B cell (primary cell): ENCODE results near the gene CAMK4. TPM values are rescaled to one million over a fixed set of nuclear protein-coding genes. Genes with fewer than 3 reads are reported as not detected.

ENCODE experiments used
- ATAC-seq: fragments of 200-7000 bp; cut with Tn5 transposase; one replicate; pipeline ENCODE4 v1.10.0; 2021; ENCODE audit warnings: low read depth, mild to moderate bottlenecking, moderate number of reproducible peaks, moderate library complexity
- CTCF ChIA-PET: fragments of 350-600 bp; sonication (Branson Sonifier 250); formaldehyde crosslinking; loops from one replicate; lab custom pipeline; 2021; ENCODE audit warnings: antibody characterized with exemption, inconsistent platforms; lab: Charles Lee
- POLR2A ChIA-PET: fragments of 350-600 bp; sonication (Branson Sonifier 250); formaldehyde crosslinking; loops from one replicate; lab custom pipeline; 2021; ENCODE audit warnings: antibody characterized with exemption; lab: Charles Lee
- DNase-seq: peaks from one replicate; pipeline ENCODE4 v3.0.0; 2013
- H2AFZ ChIP-seq: 2 replicates; pipeline ENCODE4 v1.6.1; 2012; ENCODE audit warnings: mild to moderate bottlenecking, low read depth, low read length; ENCODE audit not compliant: insufficient read depth, poor library complexity, severe bottlenecking
- H3K27ac ChIP-seq, 2 donors: 1 replicate in 1 of 2; 2 replicates in 1 of 2; pipeline ENCODE4 v1.5.1; 2012 to 2013; ENCODE audit warnings: low read length in 2 of 2, mild to moderate bottlenecking in 2 of 2, moderate library complexity in 1 of 2
- H3K27me3 ChIP-seq, 4 experiments: fragments of 200-600 bp in 1 of 4; sonication (generic) in 1 of 4; replicated peaks in 1 of 4; 1 replicate in 2 of 4; 2 replicates in 2 of 4; pipeline versions ENCODE4 v1.6.1 to v1.7.0; 2013 to 2016; ENCODE audit warnings: low read length in 3 of 4, mild to moderate bottlenecking in 2 of 4, mixed read lengths in 1 of 4, moderate library complexity in 1 of 4; ENCODE audit not compliant: insufficient read depth in 4 of 4, control insufficient read depth in 3 of 4; ENCODE audit errors: control extremely low read depth in 1 of 4
- H3K36me3 ChIP-seq, 2 experiments: replicated peaks in 1 of 2; 1 replicate in 1 of 2; 2 replicates in 1 of 2; pipeline versions ENCODE4 v1.6.1 to v1.7.1; 2013; ENCODE audit warnings: low read length in 1 of 2; ENCODE audit not compliant: insufficient read depth in 2 of 2, control insufficient read depth in 1 of 2; ENCODE audit errors: control extremely low read depth in 1 of 2, extremely low read depth in 1 of 2
- H3K4me1 ChIP-seq, 2 donors: fragments of 200-600 bp in 1 of 2; sonication (generic) in 1 of 2; 1 replicate in 1 of 2; 2 replicates in 1 of 2; pipeline versions ENCODE4 v1.5.1 to v1.6.1; 2013 to 2017; ENCODE audit warnings: low read length in 2 of 2; ENCODE audit not compliant: control insufficient read depth in 2 of 2, insufficient read depth in 2 of 2
- H3K4me2 ChIP-seq: replicated peaks from 2 replicates; pipeline ENCODE3; 2012; ENCODE audit warnings: mild to moderate bottlenecking, low read depth, low read length; ENCODE audit not compliant: poor library complexity, severe bottlenecking
- H3K4me3 ChIP-seq, 5 experiments: fragments of 200-600 bp in 1 of 5; sonication (generic) in 1 of 5; 1 replicate in 3 of 5; 2 replicates in 2 of 5; pipeline versions ENCODE4 v1.5.1 to v1.7.0; 2011 to 2016; ENCODE audit warnings: low read length in 4 of 5, mild to moderate bottlenecking in 4 of 5, low read depth in 2 of 5, control low read depth in 1 of 5, moderate library complexity in 1 of 5; ENCODE audit not compliant: insufficient read depth in 1 of 5; ENCODE audit errors: control extremely low read depth in 1 of 5, extremely low read depth in 1 of 5
- H3K79me2 ChIP-seq: fragments of 200-600 bp; sonication (generic); one replicate; pipeline ENCODE4 v1.6.0; 2016; ENCODE audit warnings: low read length; ENCODE audit not compliant: control insufficient read depth, insufficient read depth
- H3K9ac ChIP-seq: fragments of 200-600 bp; sonication (generic); 2 replicates; pipeline ENCODE4 v1.6.1; 2017; ENCODE audit warnings: mild to moderate bottlenecking, low read length, moderate library complexity
- H3K9me3 ChIP-seq, 3 donors: one replicate each; pipeline versions ENCODE4 v1.6.1 to v1.7.1; 2013; ENCODE audit warnings: low read length in 2 of 3; ENCODE audit not compliant: control insufficient read depth in 2 of 3, insufficient read depth in 1 of 3; ENCODE audit errors: control extremely low read depth in 1 of 3
- H4K20me1 ChIP-seq: 2 replicates; pipeline ENCODE4 v1.6.0; 2012; ENCODE audit warnings: mild to moderate bottlenecking, low read length; ENCODE audit not compliant: insufficient read depth, control insufficient read depth, poor library complexity, severe bottlenecking
- H3K27ac Mint-ChIP-seq: one replicate; pipeline ENCODE4 v1.8.0; 2021; ENCODE audit warnings: mixed read lengths
- H3K27me3 Mint-ChIP-seq: one replicate; pipeline ENCODE4 v1.8.0; 2021; ENCODE audit warnings: mixed read lengths
- H3K4me1 Mint-ChIP-seq: one replicate; pipeline ENCODE4 v1.8.0; 2021; ENCODE audit warnings: mixed read lengths
- H3K4me3 Mint-ChIP-seq: one replicate; pipeline ENCODE4 v1.8.0; 2021; ENCODE audit warnings: mixed read lengths
- H3K9me3 Mint-ChIP-seq: one replicate; pipeline ENCODE4 v1.8.0; 2022; ENCODE audit warnings: mixed read lengths; ENCODE audit not compliant: insufficient read depth
- CTCF ChIP-seq: fragments of 200-600 bp; IDR thresholded peaks from one replicate; pipeline ENCODE4 v1.8.0; 2022; ENCODE audit warnings: antibody characterized with exemption, mild to moderate bottlenecking
- EZH2 ChIP-seq: IDR thresholded peaks from 2 replicates; pipeline ENCODE4 v1.6.1; 2012; ENCODE audit warnings: borderline replicate concordance, low read depth, mild to moderate bottlenecking, moderate library complexity, low read length; ENCODE audit not compliant: insufficient read depth, poor library complexity, severe bottlenecking
- WGBS: methylation state at CpG from one replicate; pipeline ENCODE4 v1.1.5; 2013; ENCODE audit warnings: missing lambda C conversion rate; ENCODE audit not compliant: insufficient coverage; 5-methylcytosine and 5-hydroxymethylcytosine counted together
- intact Hi-C: fragments of 100-400 bp; cut with micrococcal nuclease; formaldehyde crosslinking; loops from one replicate; pipeline ENCODE4 v1.10.0; 2022
- polyA plus RNA-seq: library from polyadenylated mRNA; depleted of rRNA; stranded (reverse); fragments of >200 nt; gene quantifications from 2 replicates; pipeline ENCODE4 v1.2.3, GENCODE V29; 2012
- total RNA-seq, 2 donors: library from RNA; stranded (reverse); fragments of 120-200 nt in 1 of 2; gene quantifications; 1 replicate in 1 of 2; 2 replicates in 1 of 2; pipeline versions ENCODE4 v1.2.3 to v1.2.4, GENCODE V29; 2013 to 2022

Gene CAMK4
- total and polyA plus RNA-seq, 2 donors (not counting 1 experiment from before 2014, with no cell fraction given): 0.78 to 4.8 TPM

- Mint-ChIP-seq H3K27me3 (no peaks in the 10 kb centered on the region), H3K4me1 (no peaks in the 10 kb centered on the region), H3K9me3 (peaks cover 6% of the 10 kb centered on the region), H3K4me3 (no peak overlapping the region), H3K27ac (no peak overlapping the region)
- 100% methylated on average over 1 of the region's 3 CpGs for WGBS
- Histone ChIP-seq H3K79me2 (no peaks in the 10 kb centered on the region), H3K27ac (no peak overlapping the region), H2AFZ (no peak overlapping the region), H3K9me3 (peaks cover 0 to 11% (median 4%) of the 10 kb centered on the region in 3 donors), H3K27me3 (no peaks in the 10 kb centered on the region), H3K9ac (no peak overlapping the region), H3K4me1 (no peaks in the 10 kb centered on the region), H3K36me3 (no peaks in the 10 kb centered on the region), H3K4me3 (no peak overlapping the region), H4K20me1 (no peaks in the 10 kb centered on the region), H3K4me2 (no peak overlapping the region)
- DNase-seq (no peak), ATAC-seq (no peak)
- intact Hi-C loops: no loop called here
- CTCF ChIA-PET: no interaction called here
- POLR2A ChIA-PET: no interaction called here
- no peak for TF ChIP-seq CTCF
- no peak for TF ChIP-seq EZH2
Observed at GRCh38 chr5:111296570-111296969, 72.4 kb downstream of the CAMK4 start.

DNA sequence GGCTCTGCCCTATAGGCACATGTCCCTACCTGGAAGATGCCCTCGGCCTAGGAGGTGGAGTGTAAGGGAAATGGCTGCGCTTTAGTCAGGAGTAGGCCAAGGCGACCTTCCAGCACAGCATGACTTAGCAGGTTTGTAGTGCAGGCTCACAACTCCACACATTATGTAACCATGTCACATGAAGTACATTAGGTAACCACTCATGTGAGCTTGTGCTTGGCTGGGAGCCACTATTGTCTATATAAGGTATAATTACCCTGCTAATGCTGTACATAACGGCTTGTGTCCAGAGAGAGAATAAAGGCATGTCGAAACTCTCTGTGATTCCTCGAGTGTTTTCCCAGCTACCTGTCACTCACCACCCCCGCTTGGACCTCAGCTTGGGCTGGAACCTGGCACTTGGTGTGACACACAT lies 74.9 kb downstream of the CAMK4 start:
- Histone ChIP-seq H3K4me1 (no peaks in the 10 kb centered on the region), H2AFZ (no peak overlapping the region), H3K4me3 (no peak overlapping the region), H3K27me3 (no peaks in the 10 kb centered on the region), H3K79me2 (no peaks in the 10 kb centered on the region), H3K9ac (no peak overlapping the region), H3K4me2 (no peak overlapping the region), H3K9me3 (peaks cover 0 to 11% (median 4%) of the 10 kb centered on the region in 3 donors), H3K27ac (no peak overlapping the region), H3K36me3 (no peaks in the 10 kb centered on the region), H4K20me1 (no peaks in the 10 kb centered on the region)
- ChIA-PET POLR2A (no interaction called here), CTCF (no interaction called here)
- no peaks in the 10 kb centered on the region for H3K4me1 Mint-ChIP-seq
- intact Hi-C loops: no loop called here
- TF ChIP-seq CTCF (no peak), EZH2 (no peak)
- ATAC-seq (no peak), DNase-seq (no peak)
- no peak overlapping the region for H3K4me3 Mint-ChIP-seq
- no peak overlapping the region for H3K27ac Mint-ChIP-seq
- 100% methylated on average over 1 of the region's 7 CpGs for WGBS
- H3K27me3 Mint-ChIP-seq: no peaks in the 10 kb centered on the region
- peaks cover 6% of the 10 kb centered on the region for H3K9me3 Mint-ChIP-seq
